HepG2 (cell line): ENCODE data around the gene SYT17. TPM values are rescaled to one million over a fixed set of nuclear protein-coding genes. Genes with fewer than 3 reads are reported as not detected.
A peak's percentile ranks its signal among the peaks of the same experiment; 100 is the strongest.

Source experiments
- CHD4 ChIP-seq: fragments of 200-600 bp; sonication (generic); IDR thresholded peaks from 2 replicates; pipeline ENCODE4 v1.7.0; 2017; ENCODE audit warnings: mild to moderate bottlenecking, low read length, borderline replicate concordance
- EHMT2 ChIP-seq: fragments of 200-600 bp; sonication (generic); IDR thresholded peaks from 2 replicates; pipeline ENCODE4 v1.7.0; 2017; ENCODE audit warnings: antibody characterized with exemption, low read depth, low read length, borderline replicate concordance
- FOXA3 ChIP-seq: IDR thresholded peaks from 2 replicates; pipeline ENCODE4 v1.6.1; 2016; ENCODE audit warnings: missing genetic modification reagents, missing compliant biosample characterization
- HDAC1 ChIP-seq: sonication (generic); formaldehyde crosslinking; IDR thresholded peaks from 2 replicates; pipeline ENCODE4 v1.5.1; 2020; ENCODE audit warnings: mild to moderate bottlenecking, missing genetic modification reagents
- JUNB ChIP-seq: sonication (generic); formaldehyde crosslinking; IDR thresholded peaks from 2 replicates; pipeline ENCODE4 v1.8.0; 2022; ENCODE audit warnings: missing genetic modification reagents, mild to moderate bottlenecking, borderline replicate concordance
- SNAPC2 ChIP-seq: sonication (generic); formaldehyde crosslinking; IDR thresholded peaks from 2 replicates; pipeline ENCODE4 v1.8.1; 2022; ENCODE audit warnings: mild to moderate bottlenecking, missing genetic modification reagents
- TAF15 ChIP-seq: fragments of 200-400 bp; formaldehyde crosslinking; IDR thresholded peaks from one replicate; pipeline ENCODE4 v1.6.1; 2018; ENCODE audit warnings: mild to moderate bottlenecking, low read depth, low read length; ENCODE audit not compliant: poor library complexity, severe bottlenecking
- TBL1XR1 ChIP-seq: fragments of 150-350 bp; IDR thresholded peaks from 2 replicates; pipeline ENCODE4 v1.6.1; 2014; ENCODE audit warnings: borderline replicate concordance, low read length; ENCODE audit not compliant: partially characterized antibody
- ZNF124 ChIP-seq: sonication (generic); formaldehyde crosslinking; IDR thresholded peaks from 2 replicates; pipeline ENCODE4 v1.4.0; 2020; ENCODE audit warnings: missing genetic modification reagents
- ZNF232 ChIP-seq: sonication (generic); formaldehyde crosslinking; IDR thresholded peaks from 2 replicates; pipeline ENCODE4 v1.4.0; 2020; ENCODE audit warnings: missing genetic modification reagents, borderline replicate concordance
- ZNF496 ChIP-seq: sonication (generic); formaldehyde crosslinking; IDR thresholded peaks from 2 replicates; pipeline ENCODE4 v1.8.1; 2023; ENCODE audit warnings: mild to moderate bottlenecking, moderate library complexity, missing genetic modification reagents; ENCODE audit not compliant: insufficient replicate concordance
- ZNF589 ChIP-seq: sonication (generic); formaldehyde crosslinking; conservative IDR thresholded peaks from 2 replicates; pipeline ENCODE4 v1.8.0; 2022; ENCODE audit warnings: mild to moderate bottlenecking, moderate library complexity, missing genetic modification reagents
- ZNF619 ChIP-seq: sonication (generic); formaldehyde crosslinking; IDR thresholded peaks from 2 replicates; pipeline ENCODE4 v1.4.0; 2020; ENCODE audit warnings: mild to moderate bottlenecking, missing genetic modification reagents
- ZNF883 ChIP-seq: sonication (generic); formaldehyde crosslinking; IDR thresholded peaks from 2 replicates; pipeline ENCODE4 v1.5.1; 2020; ENCODE audit warnings: mild to moderate bottlenecking, missing genetic modification reagents; ENCODE audit errors: not compliant biosample characterization
- polyA plus RNA-seq, 8 experiments: library from polyadenylated mRNA; depleted of rRNA in 3 of 8; stranded (reverse) in 7 of 8; unstranded in 1 of 8; fragments of >200 nt; fragmentation: Illumina TruSeq in 4 of 8; extraction: Trizol in 4 of 8; gene quantifications; 2 replicates each; pipeline versions ENCODE4 v1.2.1 to v1.2.3, GENCODE V29; 2011 to 2016; ENCODE audit warnings: low read depth in 4 of 8, missing spikeins in 1 of 8, mixed read lengths in 1 of 8; ENCODE audit not compliant: insufficient read depth in 1 of 8
- total RNA-seq, 5 experiments: library from RNA; depleted of rRNA; stranded (reverse); fragments of >200 nt; fragmentation: Illumina TruSeq; extraction: Trizol; gene quantifications; 2 replicates each; pipeline ENCODE4 v1.2.3, GENCODE V29; 2016; ENCODE audit warnings: low read depth in 1 of 5
- TF ChIP-seq, protein P1 (sequence below): IDR thresholded peaks from 2 replicates; pipeline ENCODE4 v1.6.1; 2018; ENCODE audit warnings: missing genetic modification reagents, mild to moderate bottlenecking, missing compliant biosample characterization
- TF ChIP-seq, protein P2 (sequence below): sonication (generic); formaldehyde crosslinking; IDR thresholded peaks from 2 replicates; pipeline ENCODE4 v1.4.0; 2020; ENCODE audit warnings: missing genetic modification reagents, borderline replicate concordance
- TF ChIP-seq, protein P3 (sequence below): conservative IDR thresholded peaks from 2 replicates; pipeline ENCODE4 v1.6.1; 2018; ENCODE audit warnings: missing genetic modification reagents
- TF ChIP-seq, protein P4 (sequence below): sonication (generic); formaldehyde crosslinking; IDR thresholded peaks from 2 replicates; pipeline ENCODE4 v1.5.0; 2020; ENCODE audit warnings: missing genetic modification reagents
- TF ChIP-seq, protein P5 (sequence below): IDR thresholded peaks from 2 replicates; pipeline ENCODE4 v1.6.1; 2016; ENCODE audit warnings: missing biosample characterization, missing genetic modification reagents, low read depth

SYT17 gene
- total and polyA plus RNA-seq, 2 of the 13 experiments (the other 11 are each of a cell fraction or from before 2014, with no cell fraction given) = 0.44 TPM; not detected in 1

DNA sequence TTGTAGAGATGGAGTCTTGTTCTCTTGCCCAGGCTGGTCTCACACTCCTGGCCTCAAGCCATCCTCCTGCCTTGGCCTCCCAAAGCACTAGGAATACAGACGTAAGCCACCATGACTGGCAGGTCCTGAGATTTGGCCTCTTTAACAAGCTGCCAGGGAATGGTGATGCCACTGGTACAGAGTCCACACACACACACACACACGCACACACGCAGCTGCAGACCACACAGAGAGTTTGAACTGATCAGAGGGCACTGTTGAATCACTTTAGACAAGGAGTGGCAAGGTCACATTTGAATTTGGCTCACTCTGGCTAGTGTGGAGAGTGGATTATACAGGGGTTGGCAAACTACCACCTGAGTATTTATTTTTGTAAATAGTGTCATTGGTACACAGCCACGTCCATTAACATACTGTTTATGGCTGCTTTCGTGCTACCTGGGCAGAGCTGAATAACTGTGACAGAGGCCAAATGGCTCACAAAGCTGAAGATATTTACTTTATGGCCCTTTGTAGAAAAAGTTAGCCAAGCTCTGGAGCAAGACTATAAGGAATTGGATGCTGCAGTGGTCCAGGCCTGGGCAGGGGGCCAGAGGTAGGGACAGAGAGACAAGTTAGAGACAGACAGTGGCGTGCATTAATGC is 44.4 kb upstream of the SYT17 start (continued):
- TF ChIP-seq, protein P1, sequence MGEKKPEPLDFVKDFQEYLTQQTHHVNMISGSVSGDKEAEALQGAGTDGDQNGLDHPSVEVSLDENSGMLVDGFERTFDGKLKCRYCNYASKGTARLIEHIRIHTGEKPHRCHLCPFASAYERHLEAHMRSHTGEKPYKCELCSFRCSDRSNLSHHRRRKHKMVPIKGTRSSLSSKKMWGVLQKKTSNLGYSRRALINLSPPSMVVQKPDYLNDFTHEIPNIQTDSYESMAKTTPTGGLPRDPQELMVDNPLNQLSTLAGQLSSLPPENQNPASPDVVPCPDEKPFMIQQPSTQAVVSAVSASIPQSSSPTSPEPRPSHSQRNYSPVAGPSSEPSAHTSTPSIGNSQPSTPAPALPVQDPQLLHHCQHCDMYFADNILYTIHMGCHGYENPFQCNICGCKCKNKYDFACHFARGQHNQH (CRISPR knock-in tag) = peak; percentile 31; the same call in 1 of the 2 replicates
- TF ChIP-seq EHMT2 (no peak), ZNF619 (CRISPR knock-in tag) (peak; percentile 49; the same call in 1 of the 2 replicates), JUNB (CRISPR knock-in tag) (peak; percentile 23; the same call in 1 of the 2 replicates), ZNF124 (CRISPR knock-in tag) (no peak), CHD4 (peak; percentile 42; the same call in 1 of the 2 replicates), ZNF589 (peak; percentile 92), ZNF232 (CRISPR knock-in tag) (no peak), ZNF496 (no peak), TBL1XR1 (peak; percentile 39), ZNF883 (CRISPR knock-in tag) (peak; percentile 59), FOXA3 (CRISPR knock-in tag) (peak; percentile 66), HDAC1 (peak; percentile 86), SNAPC2 (CRISPR knock-in tag) (no peak), TAF15 (no peak)
- TF ChIP-seq, protein P2, sequence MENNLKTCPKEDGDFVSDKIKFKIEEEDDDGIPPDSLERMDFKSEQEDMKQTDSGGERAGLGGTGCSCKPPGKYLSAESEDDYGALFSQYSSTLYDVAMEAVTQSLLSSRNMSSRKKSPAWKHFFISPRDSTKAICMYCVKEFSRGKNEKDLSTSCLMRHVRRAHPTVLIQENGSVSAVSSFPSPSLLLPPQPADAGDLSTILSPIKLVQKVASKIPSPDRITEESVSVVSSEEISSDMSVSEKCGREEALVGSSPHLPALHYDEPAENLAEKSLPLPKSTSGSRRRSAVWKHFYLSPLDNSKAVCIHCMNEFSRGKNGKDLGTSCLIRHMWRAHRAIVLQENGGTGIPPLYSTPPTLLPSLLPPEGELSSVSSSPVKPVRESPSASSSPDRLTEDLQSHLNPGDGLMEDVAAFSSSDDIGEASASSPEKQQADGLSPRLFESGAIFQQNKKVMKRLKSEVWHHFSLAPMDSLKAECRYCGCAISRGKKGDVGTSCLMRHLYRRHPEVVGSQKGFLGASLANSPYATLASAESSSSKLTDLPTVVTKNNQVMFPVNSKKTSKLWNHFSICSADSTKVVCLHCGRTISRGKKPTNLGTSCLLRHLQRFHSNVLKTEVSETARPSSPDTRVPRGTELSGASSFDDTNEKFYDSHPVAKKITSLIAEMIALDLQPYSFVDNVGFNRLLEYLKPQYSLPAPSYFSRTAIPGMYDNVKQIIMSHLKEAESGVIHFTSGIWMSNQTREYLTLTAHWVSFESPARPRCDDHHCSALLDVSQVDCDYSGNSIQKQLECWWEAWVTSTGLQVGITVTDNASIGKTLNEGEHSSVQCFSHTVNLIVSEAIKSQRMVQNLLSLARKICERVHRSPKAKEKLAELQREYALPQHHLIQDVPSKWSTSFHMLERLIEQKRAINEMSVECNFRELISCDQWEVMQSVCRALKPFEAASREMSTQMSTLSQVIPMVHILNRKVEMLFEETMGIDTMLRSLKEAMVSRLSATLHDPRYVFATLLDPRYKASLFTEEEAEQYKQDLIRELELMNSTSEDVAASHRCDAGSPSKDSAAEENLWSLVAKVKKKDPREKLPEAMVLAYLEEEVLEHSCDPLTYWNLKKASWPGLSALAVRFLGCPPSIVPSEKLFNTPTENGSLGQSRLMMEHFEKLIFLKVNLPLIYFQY (CRISPR knock-in tag) = no peak
- TF ChIP-seq, protein P3, sequence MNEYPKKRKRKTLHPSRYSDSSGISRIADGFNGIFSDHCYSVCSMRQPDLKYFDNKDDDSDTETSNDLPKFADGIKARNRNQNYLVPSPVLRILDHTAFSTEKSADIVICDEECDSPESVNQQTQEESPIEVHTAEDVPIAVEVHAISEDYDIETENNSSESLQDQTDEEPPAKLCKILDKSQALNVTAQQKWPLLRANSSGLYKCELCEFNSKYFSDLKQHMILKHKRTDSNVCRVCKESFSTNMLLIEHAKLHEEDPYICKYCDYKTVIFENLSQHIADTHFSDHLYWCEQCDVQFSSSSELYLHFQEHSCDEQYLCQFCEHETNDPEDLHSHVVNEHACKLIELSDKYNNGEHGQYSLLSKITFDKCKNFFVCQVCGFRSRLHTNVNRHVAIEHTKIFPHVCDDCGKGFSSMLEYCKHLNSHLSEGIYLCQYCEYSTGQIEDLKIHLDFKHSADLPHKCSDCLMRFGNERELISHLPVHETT (CRISPR knock-in tag) = no peak
- TF ChIP-seq, protein P4, sequence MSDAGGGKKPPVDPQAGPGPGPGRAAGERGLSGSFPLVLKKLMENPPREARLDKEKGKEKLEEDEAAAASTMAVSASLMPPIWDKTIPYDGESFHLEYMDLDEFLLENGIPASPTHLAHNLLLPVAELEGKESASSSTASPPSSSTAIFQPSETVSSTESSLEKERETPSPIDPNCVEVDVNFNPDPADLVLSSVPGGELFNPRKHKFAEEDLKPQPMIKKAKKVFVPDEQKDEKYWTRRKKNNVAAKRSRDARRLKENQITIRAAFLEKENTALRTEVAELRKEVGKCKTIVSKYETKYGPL (CRISPR knock-in tag) = no peak
- TF ChIP-seq, protein P5, sequence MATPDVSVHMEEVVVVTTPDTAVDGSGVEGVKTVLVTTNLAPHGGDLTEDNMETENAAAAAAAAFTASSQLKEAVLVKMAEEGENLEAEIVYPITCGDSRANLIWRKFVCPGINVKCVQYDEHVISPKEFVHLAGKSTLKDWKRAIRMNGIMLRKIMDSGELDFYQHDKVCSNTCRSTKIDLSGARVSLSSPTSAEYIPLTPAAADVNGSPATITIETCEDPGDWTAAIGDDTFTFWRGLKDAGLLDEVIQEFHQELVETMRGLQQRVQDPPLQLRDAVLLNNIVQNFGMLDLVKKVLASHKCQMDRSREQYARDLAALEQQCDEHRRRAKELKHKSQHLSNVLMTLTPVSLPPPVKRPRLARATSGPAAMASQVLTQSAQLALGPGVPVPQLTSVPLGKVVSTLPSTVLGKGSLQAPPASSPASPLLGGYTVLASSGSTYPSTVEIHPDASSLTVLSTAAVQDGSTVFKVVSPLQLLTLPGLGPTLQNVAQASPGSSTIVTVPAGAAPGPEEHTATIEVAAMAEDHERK (CRISPR knock-in tag) = no peak
